ENCODE data around the gene SPAG9.

DNA sequence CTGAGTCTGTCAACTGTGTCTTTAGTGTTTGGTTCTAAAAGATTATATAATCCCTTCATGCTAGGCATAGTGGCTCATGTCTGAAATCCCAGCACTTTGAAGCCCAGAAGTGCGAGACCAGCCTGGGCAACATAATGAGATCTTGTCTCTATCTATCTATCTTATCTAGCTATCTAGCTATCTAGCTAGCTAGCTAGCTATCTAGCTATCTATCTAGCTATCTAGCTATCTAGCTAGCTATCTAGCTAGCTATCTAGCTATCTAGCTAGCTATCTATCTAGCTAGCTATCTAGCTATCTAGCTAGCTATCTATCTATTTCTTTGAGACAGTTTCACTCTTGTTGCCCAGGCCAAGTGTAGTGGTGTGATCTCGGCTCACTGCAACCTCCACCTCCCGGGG, 43.8 kb downstream of the SPAG9 start:
- TF ChIP-seq, protein P1, sequence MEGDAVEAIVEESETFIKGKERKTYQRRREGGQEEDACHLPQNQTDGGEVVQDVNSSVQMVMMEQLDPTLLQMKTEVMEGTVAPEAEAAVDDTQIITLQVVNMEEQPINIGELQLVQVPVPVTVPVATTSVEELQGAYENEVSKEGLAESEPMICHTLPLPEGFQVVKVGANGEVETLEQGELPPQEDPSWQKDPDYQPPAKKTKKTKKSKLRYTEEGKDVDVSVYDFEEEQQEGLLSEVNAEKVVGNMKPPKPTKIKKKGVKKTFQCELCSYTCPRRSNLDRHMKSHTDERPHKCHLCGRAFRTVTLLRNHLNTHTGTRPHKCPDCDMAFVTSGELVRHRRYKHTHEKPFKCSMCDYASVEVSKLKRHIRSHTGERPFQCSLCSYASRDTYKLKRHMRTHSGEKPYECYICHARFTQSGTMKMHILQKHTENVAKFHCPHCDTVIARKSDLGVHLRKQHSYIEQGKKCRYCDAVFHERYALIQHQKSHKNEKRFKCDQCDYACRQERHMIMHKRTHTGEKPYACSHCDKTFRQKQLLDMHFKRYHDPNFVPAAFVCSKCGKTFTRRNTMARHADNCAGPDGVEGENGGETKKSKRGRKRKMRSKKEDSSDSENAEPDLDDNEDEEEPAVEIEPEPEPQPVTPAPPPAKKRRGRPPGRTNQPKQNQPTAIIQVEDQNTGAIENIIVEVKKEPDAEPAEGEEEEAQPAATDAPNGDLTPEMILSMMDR (IDR thresholded peaks at IDR 0.05) = no peak
- TF ChIP-seq POLR2A (IDR thresholded peaks at IDR 0.05) = no peak

All from breast epithelium (tissue), 3 donors.